Measurements from ENCODE around the gene HCK.
"Not testable (repeated sequence)": the region's sequence is repeated elsewhere in the genome, so short reads cannot be mapped to it uniquely, and the experiment has no call there.

The HCK gene

GRCh38 chr20:32109392-32110172, 57.5 kb downstream of the HCK start, which contains the start of gene TM9SF4:
TSS of gene TM9SF4 (plus strand) at chr20:32109714. CDS start at chr20:32109741, 27 bp downstream.
- peak; percentile 88 for ATAC-seq (replicated peaks)
- H3K27me3 Mint-ChIP-seq: no peaks in the 10 kb centered on the region
- H3K4me3 Mint-ChIP-seq: peak within 1 kb of the TSS; percentile 86 to 94
- H3K4me1 Mint-ChIP-seq (ENCODE audit: low read depth in 2 of 2): peaks cover 24 to 40% of the 10 kb centered on the region in 2 donors
- H3K27ac Mint-ChIP-seq: peak within 1 kb of the TSS; percentile 99
- peak; percentile 88 to 93 (median 89) for DNase-seq
- H3K9me3 Mint-ChIP-seq: no peaks in the 10 kb centered on the region
- peaks cover 23% of the 10 kb centered on the region for H3K36me3 Mint-ChIP-seq (ENCODE audit: insufficient read depth)

- ATAC-seq (replicated peaks): no peak
- no peaks in the 10 kb centered on the region for H3K9me3 Mint-ChIP-seq
- H3K27ac Mint-ChIP-seq: peak overlapping the region; percentile 99
- peaks cover 24% of the 10 kb centered on the region for H3K36me3 Mint-ChIP-seq (ENCODE audit: insufficient read depth)
- H3K27me3 Mint-ChIP-seq: no peaks in the 10 kb centered on the region
- DNase-seq: no peak
- peak overlapping the region; percentile 86 to 94 for H3K4me3 Mint-ChIP-seq
- peaks cover 28 to 46% of the 10 kb centered on the region in 2 donors for H3K4me1 Mint-ChIP-seq (ENCODE audit: low read depth in 2 of 2)
Observed at GRCh38 chr20:32110173-32110704, 58.2 kb downstream of the HCK start.

DNA sequence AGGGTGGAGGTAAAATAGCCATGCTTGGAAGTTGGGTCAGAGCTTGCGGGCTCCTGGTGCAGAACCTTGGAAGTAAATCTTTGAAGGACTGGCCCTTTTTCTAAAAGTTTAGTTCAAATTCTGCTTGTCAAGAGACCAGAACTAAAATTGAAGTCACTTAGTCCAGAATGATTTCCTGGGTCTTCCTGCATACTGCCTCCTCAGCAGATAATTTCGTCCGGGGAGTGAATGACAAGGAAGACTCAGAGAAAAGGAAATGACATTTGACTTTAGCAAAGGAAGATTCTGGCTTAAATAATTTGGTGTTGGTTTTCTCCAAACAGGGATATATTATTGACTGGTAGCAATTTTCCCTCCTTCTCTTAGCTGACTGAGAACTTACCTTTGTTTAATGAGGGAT, 58.7 kb downstream of the HCK start:
- no peak for DNase-seq
- no peaks in the 10 kb centered on the region for H3K9me3 Mint-ChIP-seq
- peaks cover 27% of the 10 kb centered on the region for H3K36me3 Mint-ChIP-seq (ENCODE audit: insufficient read depth)
- ATAC-seq (replicated peaks): no peak
- peak overlapping the region; percentile 99 for H3K27ac Mint-ChIP-seq
- peaks cover 28 to 50% of the 10 kb centered on the region in 2 donors for H3K4me1 Mint-ChIP-seq (ENCODE audit: low read depth in 2 of 2)
- H3K27me3 Mint-ChIP-seq: no peaks in the 10 kb centered on the region
- H3K4me3 Mint-ChIP-seq: peak overlapping the region; percentile 86 to 94

- Mint-ChIP-seq H3K9me3 (no peaks in the 10 kb centered on the region), H3K4me3 (peak overlapping the region; percentile 86 to 94), H3K27me3 (no peaks in the 10 kb centered on the region), H3K4me1 (ENCODE audit: low read depth in 2 of 2) (peaks cover 30 to 53% of the 10 kb centered on the region in 2 donors), H3K36me3 (ENCODE audit: insufficient read depth) (peaks cover 31% of the 10 kb centered on the region), H3K27ac (peak overlapping the region; percentile 99)
- ATAC-seq (replicated peaks) (no peak), DNase-seq (no peak)
Observed at GRCh38 chr20:32111156-32111686, 59.2 kb downstream of the HCK start.

DNA sequence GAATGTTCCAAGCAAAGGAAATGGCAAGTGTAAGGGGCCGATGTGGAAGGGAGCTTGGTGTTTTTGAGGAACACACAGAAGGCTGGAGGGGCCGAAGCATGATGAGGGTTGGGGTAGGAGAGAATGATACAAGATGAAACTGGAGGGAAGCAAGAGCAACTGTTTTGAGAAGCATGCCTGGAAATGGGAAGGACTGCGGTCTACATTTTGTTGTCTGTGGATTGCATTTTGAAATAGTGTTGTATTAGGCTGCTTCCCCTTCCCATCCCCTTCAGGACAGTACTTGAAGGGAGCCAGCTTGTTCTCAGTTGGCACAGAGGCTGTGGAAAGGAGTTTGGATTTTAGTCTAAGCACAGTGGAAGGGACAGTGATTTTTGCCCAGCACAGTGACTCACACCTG, 59.7 kb downstream of the HCK start:
- Mint-ChIP-seq H3K27ac (peak overlapping the region; percentile 99), H3K27me3 (no peaks in the 10 kb centered on the region), H3K36me3 (ENCODE audit: insufficient read depth) (peaks cover 33% of the 10 kb centered on the region), H3K4me3 (no peak overlapping the region), H3K9me3 (no peaks in the 10 kb centered on the region), H3K4me1 (ENCODE audit: low read depth in 2 of 2) (peaks cover 30 to 58% of the 10 kb centered on the region in 2 donors)
- DNase-seq: no peak
- ATAC-seq (replicated peaks): no peak

DNA sequence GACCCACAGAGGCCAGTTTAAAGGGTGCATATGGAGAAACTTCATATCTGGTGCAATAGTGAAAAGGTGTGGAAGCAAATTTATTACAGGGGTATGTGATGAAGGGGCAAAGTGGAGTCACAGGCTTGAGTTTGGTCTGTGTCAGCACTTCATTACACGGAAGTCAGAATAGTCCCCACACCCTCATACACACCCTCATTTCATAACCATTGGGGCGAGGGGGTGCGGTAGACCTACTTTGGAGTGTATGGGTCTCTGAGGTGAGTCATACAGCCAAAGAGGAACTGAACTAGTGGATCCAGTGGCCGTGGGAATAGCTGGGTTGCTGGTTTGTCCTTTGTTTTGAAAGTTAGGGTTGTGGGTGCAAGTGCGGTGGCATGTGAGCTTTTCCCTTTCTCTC, 60.8 kb downstream of the HCK start:
- Mint-ChIP-seq H3K4me1 (ENCODE audit: low read depth in 2 of 2) (peaks cover 31 to 64% of the 10 kb centered on the region in 2 donors), H3K9me3 (no peaks in the 10 kb centered on the region), H3K27me3 (no peaks in the 10 kb centered on the region), H3K27ac (peak overlapping the region in 1 of 2 donors; percentile 74), H3K4me3 (no peak overlapping the region), H3K36me3 (ENCODE audit: insufficient read depth) (peaks cover 34% of the 10 kb centered on the region)
- ATAC-seq (replicated peaks) (no peak), DNase-seq (no peak)

DNA sequence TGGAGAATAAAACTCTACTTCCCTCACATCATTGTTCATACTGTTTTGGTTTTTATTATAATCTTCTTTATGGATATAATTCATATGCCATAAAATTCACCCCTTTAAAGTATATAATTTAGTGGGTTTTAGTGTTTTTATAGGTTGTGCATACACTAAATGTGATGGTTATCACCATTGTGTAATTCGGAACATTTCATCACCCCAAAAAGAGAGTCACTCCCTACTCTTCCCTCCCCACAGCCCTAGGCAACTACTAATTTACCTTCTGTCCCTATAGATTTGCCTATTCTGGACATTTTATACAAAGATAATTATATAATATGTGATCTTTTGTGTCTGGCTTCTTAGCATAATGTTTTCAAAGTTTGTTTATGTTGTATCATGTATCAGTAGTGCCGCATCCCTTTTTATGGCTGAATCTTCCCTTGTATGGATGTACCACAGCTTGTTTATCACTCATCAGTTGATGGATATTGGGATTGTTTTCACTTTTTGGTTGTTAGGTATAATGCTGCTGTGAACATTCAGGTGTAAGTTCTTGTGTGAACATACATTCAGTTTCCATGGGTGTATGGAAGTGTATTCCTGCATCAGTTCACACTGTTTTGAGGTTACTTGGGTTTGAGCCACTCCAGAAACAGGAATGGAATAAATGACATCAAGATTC, 61.7 kb downstream of the HCK start:
- Mint-ChIP-seq H3K36me3 (ENCODE audit: insufficient read depth) (peaks cover 34% of the 10 kb centered on the region), H3K27me3 (no peaks in the 10 kb centered on the region), H3K27ac (peak overlapping the region in 1 of 2 donors; percentile 74), H3K4me1 (ENCODE audit: low read depth in 2 of 2) (peaks cover 31 to 64% of the 10 kb centered on the region in 2 donors), H3K9me3 (no peaks in the 10 kb centered on the region), H3K4me3 (no peak overlapping the region)
- ATAC-seq (replicated peaks) (no peak), DNase-seq (no peak)

- ATAC-seq (replicated peaks) (no peak), DNase-seq (no peak)
- Mint-ChIP-seq H3K27ac (peak overlapping the region in 1 of 2 donors; percentile 20), H3K36me3 (ENCODE audit: insufficient read depth) (peaks cover 32% of the 10 kb centered on the region), H3K27me3 (no peaks in the 10 kb centered on the region), H3K4me3 (no peak overlapping the region), H3K4me1 (ENCODE audit: low read depth in 2 of 2) (peaks cover 31 to 64% of the 10 kb centered on the region in 2 donors), H3K9me3 (no peaks in the 10 kb centered on the region)
Observed at GRCh38 chr20:32114305-32114960, 62.4 kb downstream of the HCK start.

- DNase-seq (no peak), ATAC-seq (replicated peaks) (no peak)
- H3K36me3 Mint-ChIP-seq (ENCODE audit: insufficient read depth): peaks cover 26% of the 10 kb centered on the region
- H3K27me3 Mint-ChIP-seq: no peaks in the 10 kb centered on the region
- peak overlapping the region in 1 of 2 donors; percentile 20 for H3K27ac Mint-ChIP-seq
- no peaks in the 10 kb centered on the region for H3K9me3 Mint-ChIP-seq
- peaks cover 26 to 59% of the 10 kb centered on the region in 2 donors for H3K4me1 Mint-ChIP-seq (ENCODE audit: low read depth in 2 of 2)
- H3K4me3 Mint-ChIP-seq: no peak overlapping the region
Observed at GRCh38 chr20:32115211-32115767, 63.2 kb downstream of the HCK start.

- Mint-ChIP-seq H3K4me1 (ENCODE audit: low read depth in 2 of 2) (peaks cover 23 to 51% of the 10 kb centered on the region in 2 donors), H3K27me3 (no peaks in the 10 kb centered on the region), H3K36me3 (ENCODE audit: insufficient read depth) (peaks cover 21% of the 10 kb centered on the region), H3K4me3 (no peak overlapping the region), H3K9me3 (no peaks in the 10 kb centered on the region), H3K27ac (peak overlapping the region; percentile 33 to 84)
- DNase-seq (no peak), ATAC-seq (replicated peaks) (no peak)
Observed at GRCh38 chr20:32116079-32116521, 64.1 kb downstream of the HCK start.

DNA sequence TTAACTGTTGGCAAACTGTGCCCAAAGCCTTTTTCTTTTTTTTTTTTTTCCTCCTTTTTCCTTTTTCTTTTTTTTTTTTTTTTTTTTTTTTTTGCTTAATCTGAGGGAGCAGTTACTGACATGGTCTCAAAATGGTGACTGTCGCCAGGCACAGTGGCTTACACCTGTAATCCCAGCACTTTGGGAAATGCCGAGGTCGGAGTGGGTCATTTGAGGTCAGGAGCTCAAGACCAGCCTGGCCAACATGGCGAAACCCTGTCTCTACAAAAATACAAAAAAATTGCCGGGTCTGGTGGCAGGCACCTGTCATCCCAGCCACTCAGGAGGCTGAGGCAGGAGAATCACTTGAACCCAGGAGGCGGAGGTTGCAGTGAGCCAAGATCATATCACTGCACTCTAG, 64.8 kb downstream of the HCK start:
- Mint-ChIP-seq H3K27ac (peak overlapping the region; percentile 33 to 84), H3K4me1 (ENCODE audit: low read depth in 2 of 2) (peaks cover 17 to 44% of the 10 kb centered on the region in 2 donors), H3K36me3 (ENCODE audit: insufficient read depth) (peaks cover 21% of the 10 kb centered on the region)
- not testable (repeated sequence) for ATAC-seq (replicated peaks); H3K9me3 Mint-ChIP-seq; H3K4me3 Mint-ChIP-seq; H3K27me3 Mint-ChIP-seq; DNase-seq

DNA sequence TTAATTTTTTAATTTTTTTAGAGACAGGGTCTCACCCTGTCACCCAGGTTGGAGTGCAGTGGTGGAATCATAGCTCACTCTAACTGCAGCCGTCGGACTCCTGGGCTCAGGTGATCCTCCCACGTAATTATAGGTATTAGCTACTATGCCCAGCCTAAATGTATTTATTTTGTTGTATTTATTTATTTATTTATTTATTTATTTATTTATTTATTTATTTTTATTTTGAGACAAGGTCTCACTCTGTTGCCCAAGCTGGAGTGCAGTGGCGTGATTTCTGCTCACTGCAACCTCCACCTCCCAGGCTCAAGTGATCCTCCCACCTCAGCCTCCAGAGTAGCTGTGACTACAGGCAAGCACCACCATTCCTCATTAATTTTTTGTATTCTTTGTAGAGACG, 66.4 kb downstream of the HCK start:
- H3K27ac Mint-ChIP-seq; DNase-seq; H3K9me3 Mint-ChIP-seq; ATAC-seq (replicated peaks); H3K27me3 Mint-ChIP-seq; H3K4me3 Mint-ChIP-seq: not testable (repeated sequence)
- Mint-ChIP-seq H3K36me3 (ENCODE audit: insufficient read depth) (peaks cover 21% of the 10 kb centered on the region), H3K4me1 (ENCODE audit: low read depth in 2 of 2) (peaks cover 11 to 33% of the 10 kb centered on the region in 2 donors)

GRCh38 chr20:32119734-32120133, 67.7 kb downstream of the HCK start:
- Mint-ChIP-seq H3K9me3 (no peaks in the 10 kb centered on the region), H3K27me3 (no peaks in the 10 kb centered on the region), H3K27ac (no peak overlapping the region), H3K4me1 (ENCODE audit: low read depth in 2 of 2) (peaks cover 6 to 23% of the 10 kb centered on the region in 2 donors), H3K36me3 (ENCODE audit: insufficient read depth) (peaks cover 14% of the 10 kb centered on the region), H3K4me3 (no peak overlapping the region)
- ATAC-seq (replicated peaks): no peak
- DNase-seq: no peak
